GM12878 (cell line): ENCODE data around the gene CACNA2D2. TPM values are rescaled to one million over a fixed set of nuclear protein-coding genes. Genes with fewer than 3 reads are reported as not detected.
A peak's percentile ranks its signal among the peaks of the same experiment; 100 is the strongest.

Experiments
- ATAC-seq: fragments of 200-7000 bp; cut with Tn5 transposase; 3 replicates; pipeline ENCODE4 v1.9.1; 2020; ENCODE audit warnings: mild to moderate bottlenecking, moderate library complexity
- BruUV-seq: library from RNA; stranded (reverse); fragments of 400-500 nt; replicated peaks from 2 replicates; lab custom pipeline; 2021; lab: Mats Ljungman, UMichigan
- CTCF ChIA-PET: fragments of 300-600 bp; sonication (Branson Sonifier 250); formaldehyde crosslinking; extraction: SDS; loops from one replicate; lab custom pipeline; 2021; ENCODE audit warnings: inconsistent platforms; lab: Yijun Ruan, JAX
- POLR2A ChIA-PET: fragments of 350-600 bp; formaldehyde crosslinking; extraction: SDS; loops from one replicate; lab custom pipeline; 2021; ENCODE audit warnings: inconsistent platforms; lab: Charles Lee
- RAD21 ChIA-PET: fragments of 300-600 bp; sonication (Branson Sonifier 250); formaldehyde crosslinking; loops from one replicate; lab custom pipeline; 2023; ENCODE audit warnings: antibody characterized with exemption; ENCODE audit not compliant: unreplicated experiment; lab: Charles Lee
- SMC1A ChIA-PET: fragments of 300-600 bp; sonication (Branson Sonifier 250); formaldehyde crosslinking; loops from one replicate; lab custom pipeline; 2023; ENCODE audit not compliant: unreplicated experiment, uncharacterized antibody; lab: Charles Lee
- DNase-seq: peaks from one replicate; pipeline ENCODE4 v3.0.0-alpha.2; 2011; ENCODE audit warnings: low read depth, low spot score
- FAIRE-seq: peaks from 3 replicates; lab custom pipeline; 2011; peaks lifted over from hg19 to GRCh38; lab: Jason Lieb, UNC
- H2AFZ ChIP-seq: 2 replicates; pipeline ENCODE4 v1.6.0; 2011; ENCODE audit warnings: low read depth, low read length, control low read depth; ENCODE audit not compliant: control insufficient read depth
- H3K27ac ChIP-seq: 2 replicates; pipeline ENCODE4 v1.5.1; 2011; ENCODE audit warnings: control low read depth; ENCODE audit not compliant: control insufficient read depth, insufficient read depth
- H3K27me3 ChIP-seq, 2 experiments: replicated peaks in 1 of 2; 2 replicates each; pipeline versions ENCODE4 v1.6.0 to v1.6.1; 2011; ENCODE audit warnings: low read length in 1 of 2; ENCODE audit not compliant: control insufficient read depth in 2 of 2, insufficient read depth in 2 of 2
- H3K36me3 ChIP-seq, 2 experiments: 2 replicates each; pipeline ENCODE4 v1.5.1; 2011; ENCODE audit warnings: low read length in 1 of 2; ENCODE audit not compliant: control insufficient read depth in 2 of 2, insufficient read depth in 2 of 2
- H3K4me1 ChIP-seq: 2 replicates; pipeline ENCODE4 v1.6.1; 2011; ENCODE audit warnings: mild to moderate bottlenecking, low read length, moderate library complexity, mixed read lengths; ENCODE audit not compliant: control insufficient read depth, insufficient read depth
- H3K4me2 ChIP-seq: 2 replicates; pipeline ENCODE4 v1.6.0; 2011; ENCODE audit warnings: control low read depth; ENCODE audit not compliant: control insufficient read depth, insufficient read depth
- H3K4me3 ChIP-seq: fragments of 200-600 bp; sonication (generic); 2 replicates; pipeline ENCODE4 v1.5.1; 2016
- H3K79me2 ChIP-seq: 2 replicates; pipeline ENCODE4 v1.6.0; 2011; ENCODE audit warnings: low read length; ENCODE audit not compliant: control insufficient read depth, insufficient read depth
- H3K9ac ChIP-seq: 2 replicates; pipeline ENCODE4 v1.8.0; 2011; ENCODE audit warnings: low read length, control low read depth, mixed read lengths; ENCODE audit not compliant: control insufficient read depth, insufficient read depth
- H3K9me3 ChIP-seq: replicated peaks from 3 replicates; pipeline ENCODE4 v1.5.1; 2011; ENCODE audit warnings: mild to moderate bottlenecking, low read length; ENCODE audit not compliant: control insufficient read depth, insufficient read depth
- H4K20me1 ChIP-seq: 2 replicates; pipeline ENCODE4 v1.6.0; 2011; ENCODE audit not compliant: control insufficient read depth, insufficient read depth
- IRF4 ChIP-seq: IDR thresholded peaks from 2 replicates; pipeline ENCODE4 v1.6.1; 2011; ENCODE audit warnings: low read depth, low read length
- KAT2A ChIP-seq: conservative IDR thresholded peaks from 2 replicates; pipeline ENCODE4 v1.6.1; 2011; ENCODE audit warnings: low read depth, low read length; ENCODE audit not compliant: control insufficient read depth
- POLR2AphosphoS2 ChIP-seq: IDR thresholded peaks from 2 replicates; pipeline ENCODE4 v1.6.1; 2011; ENCODE audit warnings: low read depth, mild to moderate bottlenecking, low read length, improper control_type of control experiment, moderate library complexity
- POLR2AphosphoS5 ChIP-seq: IDR thresholded peaks from 2 replicates; pipeline ENCODE4 v1.6.1; 2011; ENCODE audit warnings: mild to moderate bottlenecking, low read length, inconsistent platforms
- POU2F2 ChIP-seq: IDR thresholded peaks from 3 replicates; pipeline ENCODE4 v1.6.1; 2011; ENCODE audit warnings: low read depth, mild to moderate bottlenecking, low read length, borderline replicate concordance
- RAD21 ChIP-seq: IDR thresholded peaks from 2 replicates; pipeline ENCODE4 v1.6.1; 2011; ENCODE audit warnings: mild to moderate bottlenecking, low read depth, low read length, moderate library complexity; ENCODE audit not compliant: insufficient read depth
- RFX5 ChIP-seq: IDR thresholded peaks from 2 replicates; pipeline ENCODE4 v1.6.1; 2011; ENCODE audit warnings: low read depth, low read length, improper control_type of control experiment
- SREBF1 ChIP-seq: IDR thresholded peaks from 2 replicates; pipeline ENCODE4 v1.6.1; 2012; ENCODE audit warnings: mild to moderate bottlenecking, low read length
- SRF ChIP-seq, 2 experiments: IDR thresholded peaks; 2 replicates each; pipeline ENCODE4 v1.6.1; 2011; ENCODE audit warnings: low read depth in 2 of 2, low read length in 2 of 2, mild to moderate bottlenecking in 1 of 2, moderate library complexity in 1 of 2
- TBL1XR1 ChIP-seq: IDR thresholded peaks from 2 replicates; pipeline ENCODE4 v1.6.1; 2012; ENCODE audit warnings: low read depth, low read length, improper control_type of control experiment
- WGBS: methylation state at CpG from one replicate; pipeline ENCODE4 v1.1.6; 2016; ENCODE audit warnings: low lambda C conversion rate; ENCODE audit not compliant: insufficient replicate concordance, insufficient coverage; ENCODE audit errors: missing lambda C conversion rate; 5-methylcytosine and 5-hydroxymethylcytosine counted together
- in situ Hi-C: fragments of 300-500 bp; cut with MboI; formaldehyde crosslinking; loops from 9 replicates; pipeline ENCODE4 v1.14.3; 2018; ENCODE audit warnings: mixed read lengths
- intact Hi-C: fragments of 100-400 bp; cut with micrococcal nuclease; formaldehyde crosslinking; loops from one replicate; pipeline ENCODE4 v1.14.2; 2022; ENCODE audit not compliant: unreplicated experiment
- polyA plus RNA-seq, 11 experiments: library from polyadenylated mRNA; depleted of rRNA in 4 of 11; unstranded in 6 of 11; stranded (reverse) in 5 of 11; fragments of >200 nt; fragmentation: Nextera tagmentation in 4 of 11; fragmentation: Illumina TruSeq in 1 of 11; extraction: Ambion mirVana in 4 of 11; extraction: Trizol in 1 of 11; gene quantifications; 1 replicate in 1 of 11; 2 replicates in 10 of 11; pipeline versions ENCODE4 v1.2.1 to v1.2.3, GENCODE V29; 2011 to 2016; ENCODE audit warnings: inconsistent platforms in 2 of 11, missing spikeins in 2 of 11, low read depth in 1 of 11
- total RNA-seq, 4 experiments: library from RNA; depleted of rRNA in 3 of 4; stranded (reverse); fragments of >200 nt in 3 of 4; fragmentation: Illumina TruSeq in 1 of 4; extraction: Trizol in 1 of 4; gene quantifications; 2 replicates each; pipeline versions ENCODE4 v1.2.1 to v1.2.3, GENCODE V29; 2013 to 2021
- TF ChIP-seq, protein P1 (sequence below), 3 experiments: IDR thresholded peaks in 2 of 3; conservative IDR thresholded peaks in 1 of 3; 2 replicates each; pipeline ENCODE4 v1.5.1; 2011; ENCODE audit warnings: low read depth in 3 of 3, low read length in 3 of 3, mild to moderate bottlenecking in 3 of 3, control low read depth in 2 of 3, moderate library complexity in 2 of 3, inconsistent platforms in 1 of 3, mixed read lengths in 1 of 3; ENCODE audit not compliant: control insufficient read depth in 2 of 3, insufficient read depth in 1 of 3; ENCODE audit errors: extremely low read depth in 1 of 3
- TF ChIP-seq, protein P2 (sequence below): fragments of 450-650 bp; IDR thresholded peaks from 2 replicates; pipeline ENCODE4 v1.6.1; 2016; ENCODE audit warnings: mild to moderate bottlenecking, moderate library complexity, borderline replicate concordance

The CACNA2D2 gene
- total and polyA plus RNA-seq, 10 of the 15 experiments (the other 5 are each of a cell fraction or from before 2014, with no cell fraction given): 0.03 to 0.07 TPM; not detected in 8

DNA sequence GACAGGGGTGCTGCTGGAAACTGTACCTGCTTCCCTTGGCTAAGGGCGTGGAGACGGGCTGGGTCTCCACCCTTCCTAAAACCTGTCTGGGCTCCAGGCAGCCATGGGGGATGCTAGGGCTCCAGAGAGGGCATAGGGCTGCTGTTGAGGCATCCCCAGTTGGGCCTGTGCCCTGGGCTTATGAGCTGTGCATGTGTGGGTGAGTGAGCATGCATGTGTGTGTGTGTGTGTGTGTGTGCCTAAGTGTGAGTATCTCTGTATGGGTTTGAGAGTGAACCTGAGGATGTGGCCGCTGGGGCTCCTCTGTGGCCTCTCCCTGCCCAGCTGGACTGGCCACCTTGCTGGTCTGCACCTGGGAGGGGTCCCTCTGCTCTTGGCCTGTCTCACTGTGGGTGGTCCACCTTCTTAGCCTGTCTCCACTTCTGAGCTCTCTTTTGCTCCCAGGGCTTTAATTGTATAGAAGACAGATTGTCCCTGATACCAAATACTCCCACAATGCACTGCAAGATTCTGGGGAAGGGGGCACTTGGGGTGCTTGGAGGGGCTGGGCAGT is 132.2 kb downstream of the CACNA2D2 start (continued):
- TF ChIP-seq, protein P1, sequence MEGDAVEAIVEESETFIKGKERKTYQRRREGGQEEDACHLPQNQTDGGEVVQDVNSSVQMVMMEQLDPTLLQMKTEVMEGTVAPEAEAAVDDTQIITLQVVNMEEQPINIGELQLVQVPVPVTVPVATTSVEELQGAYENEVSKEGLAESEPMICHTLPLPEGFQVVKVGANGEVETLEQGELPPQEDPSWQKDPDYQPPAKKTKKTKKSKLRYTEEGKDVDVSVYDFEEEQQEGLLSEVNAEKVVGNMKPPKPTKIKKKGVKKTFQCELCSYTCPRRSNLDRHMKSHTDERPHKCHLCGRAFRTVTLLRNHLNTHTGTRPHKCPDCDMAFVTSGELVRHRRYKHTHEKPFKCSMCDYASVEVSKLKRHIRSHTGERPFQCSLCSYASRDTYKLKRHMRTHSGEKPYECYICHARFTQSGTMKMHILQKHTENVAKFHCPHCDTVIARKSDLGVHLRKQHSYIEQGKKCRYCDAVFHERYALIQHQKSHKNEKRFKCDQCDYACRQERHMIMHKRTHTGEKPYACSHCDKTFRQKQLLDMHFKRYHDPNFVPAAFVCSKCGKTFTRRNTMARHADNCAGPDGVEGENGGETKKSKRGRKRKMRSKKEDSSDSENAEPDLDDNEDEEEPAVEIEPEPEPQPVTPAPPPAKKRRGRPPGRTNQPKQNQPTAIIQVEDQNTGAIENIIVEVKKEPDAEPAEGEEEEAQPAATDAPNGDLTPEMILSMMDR (IDR thresholded peaks at IDR 0.05 in 2 of 3, conservative IDR thresholded peaks at IDR 0.05 in 1 of 3; ENCODE audit: control insufficient read depth in 2 of 3, extremely low read depth in 1 of 3, insufficient read depth in 1 of 3, low read depth in 3 of 3, low read length in 3 of 3): no peak
- TF ChIP-seq, all 136 proteins: peak for 0

DNA sequence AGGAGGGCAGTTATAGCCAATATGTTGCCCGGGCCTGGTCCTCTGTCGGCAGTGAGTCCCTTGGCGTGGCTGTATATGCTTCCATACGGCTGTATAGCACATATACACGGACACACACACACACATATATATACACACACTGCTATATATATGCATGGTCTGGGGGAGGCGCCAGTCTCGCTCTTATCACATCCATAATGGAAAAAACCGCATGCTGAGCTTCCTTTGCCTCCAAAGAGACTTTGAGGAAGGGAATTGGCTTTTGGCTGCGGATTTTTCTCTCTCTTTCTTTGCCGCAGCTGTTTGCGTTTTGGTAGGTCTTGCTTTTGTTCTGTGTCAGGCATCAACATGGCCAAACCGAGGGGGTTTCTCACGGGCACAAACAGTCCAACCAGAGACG is 132.8 kb downstream of the CACNA2D2 start:
- no peak for FAIRE-seq
- Histone ChIP-seq H3K79me2 (no peaks in the 10 kb centered on the region), H3K9ac (no peak overlapping the region), H4K20me1 (no peaks in the 10 kb centered on the region), H3K4me3 (no peak overlapping the region), H3K27me3 (no peaks in the 10 kb centered on the region; a peak in 3 of 4 replicates), H2AFZ (no peak overlapping the region), H3K9me3 (no peaks in the 10 kb centered on the region), H3K4me1 (peaks cover 1% of the 10 kb centered on the region; the same call in 1 of the 2 replicates), H3K4me2 (no peak overlapping the region), H3K36me3 (no peaks in the 10 kb centered on the region), H3K27ac (no peak overlapping the region)
- 0 out of 3 replicates have a peak, but pooled peaks have one; percentile 13 for ATAC-seq
- in situ Hi-C loops (no loop called here), intact Hi-C loops (no loop called here)
- WGBS: 20% methylated on average over 14 of the region's 14 CpGs
- POLR2A ChIA-PET: no interaction called here
- no TSS peak for BruUV-seq
- CTCF ChIA-PET: interaction anchor here (0.7 kb wide), 1 partner anchor 172 kb away, joined by 3 read pairs; no protein-coding TSS in a partner anchor
- TF ChIP-seq POLR2AphosphoS2: no peak
- no peak for TF ChIP-seq SRF (IDR thresholded peaks at IDR 0.05; ENCODE audit: low read depth in 2 of 2, low read length in 2 of 2)
- TF ChIP-seq KAT2A: no peak
- TF ChIP-seq, protein P1 (IDR thresholded peaks at IDR 0.05 in 2 of 3, conservative IDR thresholded peaks at IDR 0.05 in 1 of 3; ENCODE audit: control insufficient read depth in 2 of 3, extremely low read depth in 1 of 3, insufficient read depth in 1 of 3, low read depth in 3 of 3, low read length in 3 of 3): 0 out of 6 replicates have a peak, but pooled peaks of 1 of the 3 experiments have one; percentile 7
- no peak for TF ChIP-seq SREBF1
- TF ChIP-seq RAD21: 0 out of 2 replicates have a peak, but pooled peaks have one; percentile 8
- no peak for TF ChIP-seq POU2F2
- TF ChIP-seq RFX5: no peak
- no peak for TF ChIP-seq IRF4
- no peak for TF ChIP-seq POLR2AphosphoS5
- TF ChIP-seq TBL1XR1: no peak
- TF ChIP-seq, protein P2, sequence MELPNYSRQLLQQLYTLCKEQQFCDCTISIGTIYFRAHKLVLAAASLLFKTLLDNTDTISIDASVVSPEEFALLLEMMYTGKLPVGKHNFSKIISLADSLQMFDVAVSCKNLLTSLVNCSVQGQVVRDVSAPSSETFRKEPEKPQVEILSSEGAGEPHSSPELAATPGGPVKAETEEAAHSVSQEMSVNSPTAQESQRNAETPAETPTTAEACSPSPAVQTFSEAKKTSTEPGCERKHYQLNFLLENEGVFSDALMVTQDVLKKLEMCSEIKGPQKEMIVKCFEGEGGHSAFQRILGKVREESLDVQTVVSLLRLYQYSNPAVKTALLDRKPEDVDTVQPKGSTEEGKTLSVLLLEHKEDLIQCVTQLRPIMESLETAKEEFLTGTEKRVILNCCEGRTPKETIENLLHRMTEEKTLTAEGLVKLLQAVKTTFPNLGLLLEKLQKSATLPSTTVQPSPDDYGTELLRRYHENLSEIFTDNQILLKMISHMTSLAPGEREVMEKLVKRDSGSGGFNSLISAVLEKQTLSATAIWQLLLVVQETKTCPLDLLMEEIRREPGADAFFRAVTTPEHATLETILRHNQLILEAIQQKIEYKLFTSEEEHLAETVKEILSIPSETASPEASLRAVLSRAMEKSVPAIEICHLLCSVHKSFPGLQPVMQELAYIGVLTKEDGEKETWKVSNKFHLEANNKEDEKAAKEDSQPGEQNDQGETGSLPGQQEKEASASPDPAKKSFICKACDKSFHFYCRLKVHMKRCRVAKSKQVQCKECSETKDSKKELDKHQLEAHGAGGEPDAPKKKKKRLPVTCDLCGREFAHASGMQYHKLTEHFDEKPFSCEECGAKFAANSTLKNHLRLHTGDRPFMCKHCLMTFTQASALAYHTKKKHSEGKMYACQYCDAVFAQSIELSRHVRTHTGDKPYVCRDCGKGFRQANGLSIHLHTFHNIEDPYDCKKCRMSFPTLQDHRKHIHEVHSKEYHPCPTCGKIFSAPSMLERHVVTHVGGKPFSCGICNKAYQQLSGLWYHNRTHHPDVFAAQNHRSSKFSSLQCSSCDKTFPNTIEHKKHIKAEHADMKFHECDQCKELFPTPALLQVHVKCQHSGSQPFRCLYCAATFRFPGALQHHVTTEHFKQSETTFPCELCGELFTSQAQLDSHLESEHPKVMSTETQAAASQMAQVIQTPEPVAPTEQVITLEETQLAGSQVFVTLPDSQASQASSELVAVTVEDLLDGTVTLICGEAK: no peak
- DNase-seq: no peak
- RAD21 ChIA-PET: interaction anchor here (1.3 kb wide), 1 partner anchor 172 kb away, joined by 6 read pairs; no protein-coding TSS in a partner anchor
- SMC1A ChIA-PET: no interaction called here
